ENCODE data around the gene PARP1. TPM values are rescaled to one million over a fixed set of nuclear protein-coding genes. Genes with fewer than 3 reads are reported as not detected.

The PARP1 gene
- polyA plus RNA-seq, 3 donors, result 17.7 to 30.0 (median 23.3) TPM

- no peak for TF ChIP-seq CTCF (IDR thresholded peaks at IDR 0.05)
- intact Hi-C loops (cut with micrococcal nuclease), result no loop called here
- H3K4me3 ChIP-seq (replicated peaks in 1 of 3; ENCODE audit: low read depth in 2 of 3, low read length in 3 of 3), result no peak overlapping the region
- H3K4me3 Mint-ChIP-seq, result no peak overlapping the region
- H2AFZ ChIP-seq (ENCODE audit: insufficient read depth, low read depth, low read length, poor library complexity, severe bottlenecking), result no peak overlapping the region
- peaks cover 12 to 18% of the 10 kb centered on the region in 2 donors for H3K4me1 ChIP-seq (ENCODE audit: control insufficient read depth in 1 of 2, insufficient read depth in 2 of 2, low read length in 2 of 2)
- H3K27ac Mint-ChIP-seq, result peak overlapping the region in 4 of 7 donors; percentile 11 to 70 (median 54)
- H3K9ac ChIP-seq (ENCODE audit: insufficient read depth, low read length, poor library complexity, severe bottlenecking), result no peak overlapping the region
- H3K9me3 ChIP-seq (replicated peaks in 1 of 2; ENCODE audit: control insufficient read depth in 1 of 2, insufficient read depth in 1 of 2, low read length in 2 of 2), result no peaks in the 10 kb centered on the region
- DNase-seq, result no peak
- H3K79me2 ChIP-seq (ENCODE audit: insufficient read depth, low read length), result peaks cover 88% of the 10 kb centered on the region
- peaks cover 26% of the 10 kb centered on the region for H3K4me1 Mint-ChIP-seq
- H3K27ac ChIP-seq (ENCODE audit: low read depth in 1 of 2, low read length in 2 of 2), result peak overlapping the region in 1 of 2 donors; percentile 1
- no peaks in the 10 kb centered on the region for H3K27me3 Mint-ChIP-seq (ENCODE audit: low read depth in 3 of 3)
- peaks cover 45% of the 10 kb centered on the region for H4K20me1 ChIP-seq (ENCODE audit: insufficient read depth, low read length)
- peaks cover 50 to 63% of the 10 kb centered on the region in 2 donors for H3K36me3 Mint-ChIP-seq
- peaks cover 0 to 2% (median 0%) of the 10 kb centered on the region in 7 donors for H3K9me3 Mint-ChIP-seq
- WGBS (ENCODE audit: insufficient coverage), result 96% methylated on average over 9 of the region's 11 CpGs
- peaks cover 45 to 62% of the 10 kb centered on the region in 2 donors for H3K36me3 ChIP-seq (replicated peaks in 1 of 2; ENCODE audit: control insufficient read depth in 1 of 2, insufficient read depth in 2 of 2, low read length in 2 of 2)
- H3K4me2 ChIP-seq (replicated peaks; ENCODE audit: extremely low read depth, low read length, poor library complexity, severe bottlenecking), result no peak overlapping the region
- H3K27me3 ChIP-seq (ENCODE audit: control insufficient read depth in 2 of 2, insufficient read depth in 2 of 2, low read length in 2 of 2), result no peaks in the 10 kb centered on the region
These were observed 7.2 kb downstream of the PARP1 start for GRCh38 chr1:226400519-226401354.

GRCh38 chr1:226397955-226398636 is 9.8 kb downstream of the PARP1 start:
- H3K9me3 Mint-ChIP-seq, result peaks cover 0 to 2% (median 0%) of the 10 kb centered on the region in 7 donors
- Histone ChIP-seq H3K79me2 (ENCODE audit: insufficient read depth, low read length) (peaks cover 82% of the 10 kb centered on the region), H3K4me2 (replicated peaks; ENCODE audit: extremely low read depth, low read length, poor library complexity, severe bottlenecking) (no peak overlapping the region), H3K4me1 (ENCODE audit: control insufficient read depth in 1 of 2, insufficient read depth in 2 of 2, low read length in 2 of 2) (no peaks in the 10 kb centered on the region), H4K20me1 (ENCODE audit: insufficient read depth, low read length) (peaks cover 18% of the 10 kb centered on the region), H3K36me3 (replicated peaks in 1 of 2; ENCODE audit: control insufficient read depth in 1 of 2, insufficient read depth in 2 of 2, low read length in 2 of 2) (peaks cover 57 to 86% of the 10 kb centered on the region in 2 donors), H3K27ac (ENCODE audit: low read depth in 1 of 2, low read length in 2 of 2) (peak overlapping the region in 1 of 2 donors; percentile 11), H2AFZ (ENCODE audit: insufficient read depth, low read depth, low read length, poor library complexity, severe bottlenecking) (no peak overlapping the region), H3K27me3 (ENCODE audit: control insufficient read depth in 2 of 2, insufficient read depth in 2 of 2, low read length in 2 of 2) (no peaks in the 10 kb centered on the region), H3K4me3 (replicated peaks in 1 of 3; ENCODE audit: low read depth in 2 of 3, low read length in 3 of 3) (no peak overlapping the region), H3K9ac (ENCODE audit: insufficient read depth, low read length, poor library complexity, severe bottlenecking) (no peak overlapping the region), H3K9me3 (replicated peaks in 1 of 2; ENCODE audit: control insufficient read depth in 1 of 2, insufficient read depth in 1 of 2, low read length in 2 of 2) (no peaks in the 10 kb centered on the region)
- no peak for DNase-seq
- peaks cover 70 to 87% of the 10 kb centered on the region in 2 donors for H3K36me3 Mint-ChIP-seq
- H3K4me3 Mint-ChIP-seq, result no peak overlapping the region
- WGBS (ENCODE audit: insufficient coverage), result 100% methylated on average over 1 of the region's 7 CpGs
- no peaks in the 10 kb centered on the region for H3K27me3 Mint-ChIP-seq (ENCODE audit: low read depth in 3 of 3)
- no peak for TF ChIP-seq CTCF (IDR thresholded peaks at IDR 0.05)
- peaks cover 2% of the 10 kb centered on the region for H3K4me1 Mint-ChIP-seq
- intact Hi-C loops (cut with micrococcal nuclease), result no loop called here
- H3K27ac Mint-ChIP-seq, result peak overlapping the region in 5 of 7 donors; percentile 16 to 77 (median 47)

Data from CD14-positive monocyte (primary cell).